ENCODE results near the gene CDC40. TPM values are rescaled to one million over a fixed set of nuclear protein-coding genes. Genes with fewer than 3 reads are reported as not detected.

CDC40 gene
- total and polyA plus RNA-seq, 3 donors from 2014 or later = 16.3 to 20.1 (median 17.9) TPM

- intact Hi-C loops (cut with DNase I; ENCODE audit: low total_unique reads) = no loop called here
- TF ChIP-seq CTCF (IDR thresholded peaks at IDR 0.05) (no peak), POLR2A (IDR thresholded peaks at IDR 0.05) (no peak)
- 89 to 91% methylated on average over 4 of the region's 4 CpGs for WGBS, 2 donors
- no peaks in the 10 kb centered on the region for H3K9me3 ChIP-seq
- no peak overlapping the region for H3K27ac ChIP-seq
- no peaks in the 10 kb centered on the region for H3K36me3 ChIP-seq (ENCODE audit: low read depth, missing control alignments)
- H3K4me3 ChIP-seq = no peak overlapping the region
- no peaks in the 10 kb centered on the region for H3K4me1 ChIP-seq
- H3K27me3 ChIP-seq = no peaks in the 10 kb centered on the region
- DNase-seq = no peak
These were observed 15.4 kb downstream of the CDC40 start for GRCh38 chr6:110195639-110196038.

- intact Hi-C loops (cut with DNase I; ENCODE audit: low total_unique reads) = no loop called here
- Histone ChIP-seq H3K36me3 (ENCODE audit: low read depth, missing control alignments) (no peaks in the 10 kb centered on the region), H3K4me3 (no peak overlapping the region), H3K9me3 (no peaks in the 10 kb centered on the region), H3K27me3 (no peaks in the 10 kb centered on the region), H3K27ac (no peak overlapping the region), H3K4me1 (no peaks in the 10 kb centered on the region)
- no peak for TF ChIP-seq POLR2A (IDR thresholded peaks at IDR 0.05)
- TF ChIP-seq CTCF (IDR thresholded peaks at IDR 0.05) = no peak
- DNase-seq = no peak
- 90 to 94% methylated on average over 1 of the region's 1 CpG for WGBS, 2 donors
These were observed 16.6 kb downstream of the CDC40 start for GRCh38 chr6:110196874-110197273.

- H3K4me3 ChIP-seq = no peak overlapping the region
- DNase-seq = no peak
- TF ChIP-seq POLR2A (IDR thresholded peaks at IDR 0.05) = no peak
- TF ChIP-seq CTCF (IDR thresholded peaks at IDR 0.05) = no peak
- no peak overlapping the region for H3K27ac ChIP-seq
- intact Hi-C loops (cut with DNase I; ENCODE audit: low total_unique reads) = no loop called here
- no peaks in the 10 kb centered on the region for H3K36me3 ChIP-seq (ENCODE audit: low read depth, missing control alignments)
- H3K27me3 ChIP-seq = no peaks in the 10 kb centered on the region
- 93 to 98% methylated on average over 3 of the region's 3 CpGs for WGBS, 2 donors
- no peaks in the 10 kb centered on the region for H3K9me3 ChIP-seq
- H3K4me1 ChIP-seq = no peaks in the 10 kb centered on the region
These were observed 18.3 kb downstream of the CDC40 start for GRCh38 chr6:110198561-110198960.

- intact Hi-C loops (cut with DNase I; ENCODE audit: low total_unique reads) = no loop called here
- Histone ChIP-seq H3K4me1 (no peaks in the 10 kb centered on the region), H3K4me3 (no peak overlapping the region), H3K9me3 (no peaks in the 10 kb centered on the region), H3K36me3 (ENCODE audit: low read depth, missing control alignments) (no peaks in the 10 kb centered on the region), H3K27me3 (no peaks in the 10 kb centered on the region), H3K27ac (no peak overlapping the region)
- TF ChIP-seq POLR2A (IDR thresholded peaks at IDR 0.05) (no peak), CTCF (IDR thresholded peaks at IDR 0.05) (no peak)
- DNase-seq = no peak
- WGBS, 2 donors = 73 to 77% methylated on average over 3 of the region's 3 CpGs
These were observed 21.1 kb downstream of the CDC40 start for GRCh38 chr6:110201151-110201884.

GRCh38 chr6:110207652-110208051 lies 27.4 kb downstream of the CDC40 start:
- TF ChIP-seq POLR2A (IDR thresholded peaks at IDR 0.05) = no peak
- TF ChIP-seq CTCF (IDR thresholded peaks at IDR 0.05) = no peak
- Histone ChIP-seq H3K4me1 (no peaks in the 10 kb centered on the region), H3K27me3 (no peaks in the 10 kb centered on the region), H3K4me3 (no peak overlapping the region), H3K27ac (no peak overlapping the region), H3K36me3 (ENCODE audit: low read depth, missing control alignments) (no peaks in the 10 kb centered on the region), H3K9me3 (no peaks in the 10 kb centered on the region)
- intact Hi-C loops (cut with DNase I; ENCODE audit: low total_unique reads) = no loop called here
- 66 to 70% methylated on average over 3 of the region's 3 CpGs for whole genome bisulfite sequencing, 2 donors
- DNase-seq = no peak
